Measurements from ENCODE around the gene GAB3.
"Not testable (repeated sequence)": the region's sequence is repeated elsewhere in the genome, so short reads cannot be mapped to it uniquely, and the experiment has no call there.

GAB3 gene

GRCh38 chrX:154696676-154697045 lies 54.2 kb downstream of the GAB3 start:
- in situ Hi-C loops (cut with HindIII; ENCODE audit: low sequenced_read_pairs) = no loop called here
- H3K4me3 ChIP-seq (ENCODE audit: low read depth, low read length) = no peak overlapping the region
- TF ChIP-seq CTCF (IDR thresholded peaks at IDR 0.05; ENCODE audit: low read depth, low read length, missing control alignments) = no peak
- DNase-seq (ENCODE audit: low read depth) = no peak

- in situ Hi-C loops (cut with HindIII; ENCODE audit: low sequenced_read_pairs) = no loop called here
- TF ChIP-seq CTCF (IDR thresholded peaks at IDR 0.05; ENCODE audit: low read depth, low read length, missing control alignments) = no peak
- H3K4me3 ChIP-seq (ENCODE audit: low read depth, low read length) = no peak overlapping the region
- no peak for DNase-seq (ENCODE audit: low read depth)
Observed at GRCh38 chrX:154695911-154696675, 54.8 kb downstream of the GAB3 start.

- no peak for DNase-seq (ENCODE audit: low read depth)
- TF ChIP-seq CTCF (IDR thresholded peaks at IDR 0.05; ENCODE audit: low read depth, low read length, missing control alignments) = no peak
- in situ Hi-C loops (cut with HindIII; ENCODE audit: low sequenced_read_pairs) = no loop called here
- H3K4me3 ChIP-seq (ENCODE audit: low read depth, low read length) = no peak overlapping the region
Observed at GRCh38 chrX:154693394-154693793, 57.5 kb downstream of the GAB3 start.

- DNase-seq (ENCODE audit: low read depth); in situ Hi-C loops (cut with HindIII; ENCODE audit: low sequenced_read_pairs); H3K4me3 ChIP-seq (ENCODE audit: low read depth, low read length): not testable (repeated sequence)
Observed at GRCh38 chrX:154690438-154690837, 60.4 kb downstream of the GAB3 start.

- H3K4me3 ChIP-seq (ENCODE audit: low read depth, low read length); in situ Hi-C loops (cut with HindIII; ENCODE audit: low sequenced_read_pairs); DNase-seq (ENCODE audit: low read depth): not testable (repeated sequence)
Observed at GRCh38 chrX:154672084-154672483, 78.8 kb downstream of the GAB3 start.

GRCh38 chrX:154670848-154671247 lies 80.0 kb downstream of the GAB3 start:
- DNase-seq (ENCODE audit: low read depth); in situ Hi-C loops (cut with HindIII; ENCODE audit: low sequenced_read_pairs): not testable (repeated sequence)

GRCh38 chrX:154661899-154662298 lies 89.0 kb downstream of the GAB3 start:
- in situ Hi-C loops (cut with HindIII; ENCODE audit: low sequenced_read_pairs) = no loop called here
- no peak for TF ChIP-seq CTCF (IDR thresholded peaks at IDR 0.05; ENCODE audit: low read depth, low read length, missing control alignments)
- H3K4me3 ChIP-seq (ENCODE audit: low read depth, low read length) = no peak overlapping the region
- DNase-seq (ENCODE audit: low read depth) = no peak

More at GRCh38 chrX:154670848-154671247, 80.0 kb downstream of the GAB3 start:
- not testable (repeated sequence) for H3K4me3 ChIP-seq (ENCODE audit: low read depth, low read length)

- DNase-seq (ENCODE audit: low read depth) = no peak
- in situ Hi-C loops (cut with HindIII; ENCODE audit: low sequenced_read_pairs) = no loop called here
- H3K4me3 ChIP-seq (ENCODE audit: low read depth, low read length) = no peak overlapping the region
- no peak for TF ChIP-seq CTCF (IDR thresholded peaks at IDR 0.05; ENCODE audit: low read depth, low read length, missing control alignments)
Observed at GRCh38 chrX:154661170-154661569, 89.7 kb downstream of the GAB3 start.

All from astrocyte of the cerebellum (primary cell).